Trophoblast cell (in vitro differentiated cells and primary cell): ENCODE results near the gene GSTT2B.
"Not testable (repeated sequence)": the region's sequence is repeated elsewhere in the genome, so short reads cannot be mapped to it uniquely, and the experiment has no call there.

ENCODE experiments used
- DNase-seq, 2 donors: peaks; one replicate each; pipeline ENCODE4 v3.0.0-alpha.2; 2016
- H2AFZ ChIP-seq: 2 replicates; pipeline ENCODE4 v1.6.1; 2013; ENCODE audit warnings: low read length, moderate library complexity, mild to moderate bottlenecking; ENCODE audit not compliant: insufficient read depth, poor library complexity
- H2AK5ac ChIP-seq: 2 replicates; pipeline ENCODE4 v1.6.1; 2013; ENCODE audit warnings: mild to moderate bottlenecking, low read length
- H2BK120ac ChIP-seq: 2 replicates; pipeline ENCODE4 v1.6.1; 2013; ENCODE audit warnings: low read length, mild to moderate bottlenecking, moderate library complexity; ENCODE audit not compliant: insufficient read depth, poor library complexity
- H2BK12ac ChIP-seq: 2 replicates; pipeline ENCODE4 v1.6.1; 2013; ENCODE audit warnings: mild to moderate bottlenecking, low read length, moderate library complexity
- H2BK5ac ChIP-seq: 2 replicates; pipeline ENCODE4 v1.6.1; 2013; ENCODE audit warnings: low read length, low read depth, moderate library complexity, mild to moderate bottlenecking; ENCODE audit not compliant: poor library complexity
- H3K14ac ChIP-seq: 2 replicates; pipeline ENCODE4 v1.6.1; 2013; ENCODE audit warnings: mild to moderate bottlenecking, low read length
- H3K18ac ChIP-seq: 2 replicates; pipeline ENCODE4 v1.6.1; 2013; ENCODE audit warnings: mild to moderate bottlenecking, low read length
- H3K23ac ChIP-seq: 2 replicates; pipeline ENCODE4 v1.6.1; 2013; ENCODE audit warnings: low read length
- H3K27ac ChIP-seq: 2 replicates; pipeline ENCODE4 v1.5.1; 2013; ENCODE audit warnings: low read depth, mild to moderate bottlenecking, inconsistent platforms, low read length, moderate library complexity
- H3K27me3 ChIP-seq: 2 replicates; pipeline ENCODE4 v1.6.1; 2013; ENCODE audit warnings: inconsistent platforms, mild to moderate bottlenecking, low read length, moderate library complexity; ENCODE audit not compliant: insufficient read depth
- H3K36me3 ChIP-seq, 2 experiments: 1 replicate in 1 of 2; 2 replicates in 1 of 2; pipeline ENCODE4 v1.6.1; 2013; ENCODE audit warnings: low read length in 2 of 2, mild to moderate bottlenecking in 2 of 2, moderate library complexity in 1 of 2; ENCODE audit not compliant: insufficient read depth in 2 of 2, control insufficient read depth in 1 of 2
- H3K4ac ChIP-seq: 2 replicates; pipeline ENCODE4 v1.6.1; 2013; ENCODE audit warnings: low read depth, mild to moderate bottlenecking, low read length, moderate library complexity
- H3K4me1 ChIP-seq, 2 experiments: 1 replicate in 1 of 2; 2 replicates in 1 of 2; pipeline ENCODE4 v1.6.1; 2013; ENCODE audit warnings: low read length in 2 of 2, mild to moderate bottlenecking in 2 of 2, moderate library complexity in 1 of 2; ENCODE audit not compliant: insufficient read depth in 2 of 2, control insufficient read depth in 1 of 2
- H3K4me2 ChIP-seq: 2 replicates; pipeline ENCODE4 v1.6.1; 2013; ENCODE audit warnings: inconsistent platforms, mild to moderate bottlenecking, low read length, moderate library complexity
- H3K4me3 ChIP-seq: 2 replicates; pipeline ENCODE4 v1.5.1; 2013; ENCODE audit warnings: mild to moderate bottlenecking, low read depth, low read length, inconsistent platforms
- H3K79me1 ChIP-seq: one replicate; pipeline ENCODE4 v1.6.1; 2013; ENCODE audit warnings: low read length
- H3K79me2 ChIP-seq: 2 replicates; pipeline ENCODE4 v1.6.1; 2013; ENCODE audit warnings: low read length, mild to moderate bottlenecking; ENCODE audit not compliant: control insufficient read depth, insufficient read depth, poor library complexity
- H3K9ac ChIP-seq: 2 replicates; pipeline ENCODE4 v1.6.1; 2013; ENCODE audit warnings: mild to moderate bottlenecking, low read length
- H3K9me3 ChIP-seq: 2 replicates; pipeline ENCODE4 v1.6.1; 2013; ENCODE audit warnings: low read depth, mild to moderate bottlenecking, control low read depth, inconsistent platforms, low read length; ENCODE audit not compliant: insufficient read depth
- H4K12ac ChIP-seq: 2 replicates; pipeline ENCODE4 v1.6.1; 2013; ENCODE audit warnings: low read depth, mild to moderate bottlenecking, low read length, moderate library complexity
- H4K8ac ChIP-seq: 2 replicates; pipeline ENCODE4 v1.6.1; 2013; ENCODE audit warnings: low read depth, mild to moderate bottlenecking, low read length, moderate library complexity
- H4K91ac ChIP-seq: one replicate; pipeline ENCODE4 v1.6.1; 2013; ENCODE audit warnings: low read depth, mild to moderate bottlenecking, low read length, moderate library complexity
- WGBS: extraction: QIAGEN DNeasy Blood & Tissue Kit; methylation state at CpG from one replicate; pipeline ENCODE4 v1.1.7; 2013; ENCODE audit warnings: missing lambda C conversion rate; ENCODE audit not compliant: insufficient read length, insufficient coverage; ENCODE audit errors: extremely low coverage; 5-methylcytosine and 5-hydroxymethylcytosine counted together

GSTT2B gene

GRCh38 chr22:24001314-24001713 lies 40.3 kb upstream of the GSTT2B start:
- H2BK12ac ChIP-seq, result no peak overlapping the region
- no peak overlapping the region for H3K9ac ChIP-seq
- H3K79me2 ChIP-seq, result no peaks in the 10 kb centered on the region
- H2BK5ac ChIP-seq, result no peak overlapping the region
- H3K4ac ChIP-seq, result no peak overlapping the region
- H3K23ac ChIP-seq, result no peak overlapping the region
- no peak overlapping the region for H3K14ac ChIP-seq
- H3K4me2 ChIP-seq, result no peak overlapping the region
- H4K8ac ChIP-seq, result no peak overlapping the region
- H3K27ac ChIP-seq, result no peak overlapping the region
- H3K4me1 ChIP-seq, result peaks cover 3 to 5% of the 10 kb centered on the region in 2 experiments
- H2AFZ ChIP-seq, result no peak overlapping the region
- peaks cover 10% of the 10 kb centered on the region for H3K9me3 ChIP-seq
- no CpG with 5 or more reads among the region's 9 CpGs for WGBS
- H3K79me1 ChIP-seq, result no peaks in the 10 kb centered on the region
- no peak overlapping the region for H2BK120ac ChIP-seq
- H4K91ac ChIP-seq, result no peak overlapping the region
- no peak overlapping the region for H4K12ac ChIP-seq
- H3K36me3 ChIP-seq, result no peaks in the 10 kb centered on the region
- no peaks in the 10 kb centered on the region for H3K27me3 ChIP-seq
- DNase-seq, result no peak
- H3K18ac ChIP-seq, result no peak overlapping the region
- H3K4me3 ChIP-seq, result no peak overlapping the region
- no peak overlapping the region for H2AK5ac ChIP-seq

- not testable (repeated sequence) for H2AFZ ChIP-seq, H3K9ac ChIP-seq, H4K91ac ChIP-seq
These were observed 38.8 kb upstream of the GSTT2B start for GRCh38 chr22:23999779-24000178.

DNA sequence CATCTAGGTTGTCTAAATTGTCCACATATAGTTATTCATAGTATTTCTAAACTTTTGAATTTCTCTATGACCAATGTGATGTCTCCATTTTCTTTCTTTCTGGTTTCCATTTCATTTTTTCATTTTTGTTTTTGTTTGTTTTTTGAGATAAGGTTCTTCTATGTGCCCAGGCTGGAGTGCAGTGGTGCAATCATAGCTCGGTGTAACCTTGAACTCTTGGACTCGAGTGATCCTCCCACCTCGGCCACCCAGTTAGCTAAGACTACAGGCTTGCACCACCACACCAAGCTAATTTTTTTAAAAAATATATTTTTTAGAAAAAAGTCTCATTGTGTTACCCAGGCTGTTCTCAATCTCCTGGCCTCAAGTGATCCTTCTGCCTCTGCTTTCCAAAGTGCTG lies 36.1 kb upstream of the GSTT2B start:
- no peak overlapping the region for H3K9ac ChIP-seq
- no peaks in the 10 kb centered on the region for H3K79me2 ChIP-seq
- H3K23ac ChIP-seq, result no peak overlapping the region
- no peak overlapping the region for H2AFZ ChIP-seq
- WGBS, result no CpG with 5 or more reads among the region's 3 CpGs
- H3K18ac ChIP-seq, result no peak overlapping the region
- no peak for DNase-seq
- no peak overlapping the region for H3K4me2 ChIP-seq
- no peak overlapping the region for H3K14ac ChIP-seq
- H3K4ac ChIP-seq, result no peak overlapping the region
- H2AK5ac ChIP-seq, result no peak overlapping the region
- no peak overlapping the region for H4K8ac ChIP-seq
- H3K4me3 ChIP-seq, result no peak overlapping the region
- H3K27me3 ChIP-seq, result no peaks in the 10 kb centered on the region
- peaks cover under 1% of the 10 kb centered on the region for H3K9me3 ChIP-seq
- H3K36me3 ChIP-seq, result no peaks in the 10 kb centered on the region
- H4K91ac ChIP-seq, result no peak overlapping the region
- H3K79me1 ChIP-seq, result no peaks in the 10 kb centered on the region
- peaks cover 0 to 2% of the 10 kb centered on the region in 2 experiments for H3K4me1 ChIP-seq
- H2BK5ac ChIP-seq, result no peak overlapping the region
- H3K27ac ChIP-seq, result no peak overlapping the region
- H4K12ac ChIP-seq, result no peak overlapping the region
- no peak overlapping the region for H2BK120ac ChIP-seq
- no peak overlapping the region for H2BK12ac ChIP-seq

More at GRCh38 chr22:23999779-24000178, 38.8 kb upstream of the GSTT2B start:
- not testable (repeated sequence) for H3K23ac ChIP-seq, DNase-seq, H3K4me1 ChIP-seq, H3K4ac ChIP-seq, H4K12ac ChIP-seq, H3K27ac ChIP-seq, H3K27me3 ChIP-seq, H3K4me3 ChIP-seq, H2BK12ac ChIP-seq, H3K79me1 ChIP-seq, H4K8ac ChIP-seq, H2AK5ac ChIP-seq, H3K79me2 ChIP-seq, H3K14ac ChIP-seq, H3K9me3 ChIP-seq, H2BK120ac ChIP-seq, H2BK5ac ChIP-seq, H3K4me2 ChIP-seq, H3K18ac ChIP-seq, H3K36me3 ChIP-seq
- whole genome bisulfite sequencing, result no CpG with 5 or more reads among the region's 7 CpGs

DNA sequence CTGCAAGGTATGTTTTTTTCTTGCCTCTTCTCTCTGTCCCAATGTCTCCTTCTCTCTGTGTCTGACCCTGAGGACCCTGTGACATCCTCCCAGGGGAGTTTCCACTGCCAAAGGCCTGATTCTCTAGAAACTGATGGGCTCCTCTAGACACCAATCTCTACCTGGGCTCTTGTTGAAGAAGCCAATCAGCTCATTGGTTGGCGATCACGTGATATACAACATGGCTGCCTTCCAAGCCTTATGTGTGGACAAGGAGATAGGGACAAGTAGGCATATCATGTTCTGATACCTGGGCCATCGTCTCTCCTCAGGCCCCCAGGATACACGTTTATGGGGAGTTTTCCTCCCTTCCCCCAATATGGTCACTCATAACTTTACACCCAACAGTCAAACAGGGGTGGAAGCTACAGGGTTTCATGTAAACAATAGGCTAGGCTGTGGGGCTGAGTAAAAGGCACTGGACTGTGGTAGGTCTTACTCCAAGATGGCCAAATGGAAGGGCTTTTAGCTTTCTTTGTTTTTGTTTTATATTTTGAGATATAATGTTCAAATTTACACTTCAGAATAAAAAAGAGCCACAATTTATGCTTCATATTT lies 32.7 kb upstream of the GSTT2B start:
- not testable (repeated sequence) for H3K14ac ChIP-seq, H3K27ac ChIP-seq, DNase-seq, H3K4me3 ChIP-seq, H2AFZ ChIP-seq, H2BK120ac ChIP-seq, H3K36me3 ChIP-seq, H3K18ac ChIP-seq, H3K4ac ChIP-seq, H2BK5ac ChIP-seq, H4K91ac ChIP-seq, H3K9ac ChIP-seq, H3K27me3 ChIP-seq, H2AK5ac ChIP-seq, H3K79me2 ChIP-seq, H2BK12ac ChIP-seq, H3K4me1 ChIP-seq, H3K9me3 ChIP-seq, H3K23ac ChIP-seq, H4K12ac ChIP-seq, H4K8ac ChIP-seq, H3K4me2 ChIP-seq, H3K79me1 ChIP-seq
- no CpG with 5 or more reads among the region's 4 CpGs for WGBS
